HPDE6-E6E7 (cell line): Measurements from ENCODE around the gene PYGO2.
"Not testable (repeated sequence)": the region's sequence is repeated elsewhere in the genome, so short reads cannot be mapped to it uniquely, and the experiment has no call there.

Experiments
- DNase-seq: peaks from one replicate; pipeline ENCODE4 v3.0.0; 2011; ENCODE audit warnings: missing footprints; ENCODE audit errors: extremely low spot score

PYGO2 gene

DNA sequence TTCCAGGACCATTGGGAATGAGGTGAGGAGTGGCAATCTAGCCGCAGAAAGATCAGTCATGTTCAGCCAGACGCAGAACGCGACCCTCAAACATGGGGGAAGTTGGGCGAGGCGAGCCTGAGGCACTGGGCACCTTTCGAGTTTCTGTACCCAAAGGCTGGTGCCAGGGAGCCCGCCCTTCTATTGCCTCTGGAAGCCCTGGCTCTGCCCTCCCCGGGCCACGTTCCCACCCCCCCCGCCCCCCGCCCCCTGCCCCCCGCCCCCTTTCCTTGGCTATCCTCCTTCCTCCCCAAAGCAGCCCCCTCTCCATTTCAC lies 38.8 kb upstream of the PYGO2 start:
- no peak for DNase-seq

DNA sequence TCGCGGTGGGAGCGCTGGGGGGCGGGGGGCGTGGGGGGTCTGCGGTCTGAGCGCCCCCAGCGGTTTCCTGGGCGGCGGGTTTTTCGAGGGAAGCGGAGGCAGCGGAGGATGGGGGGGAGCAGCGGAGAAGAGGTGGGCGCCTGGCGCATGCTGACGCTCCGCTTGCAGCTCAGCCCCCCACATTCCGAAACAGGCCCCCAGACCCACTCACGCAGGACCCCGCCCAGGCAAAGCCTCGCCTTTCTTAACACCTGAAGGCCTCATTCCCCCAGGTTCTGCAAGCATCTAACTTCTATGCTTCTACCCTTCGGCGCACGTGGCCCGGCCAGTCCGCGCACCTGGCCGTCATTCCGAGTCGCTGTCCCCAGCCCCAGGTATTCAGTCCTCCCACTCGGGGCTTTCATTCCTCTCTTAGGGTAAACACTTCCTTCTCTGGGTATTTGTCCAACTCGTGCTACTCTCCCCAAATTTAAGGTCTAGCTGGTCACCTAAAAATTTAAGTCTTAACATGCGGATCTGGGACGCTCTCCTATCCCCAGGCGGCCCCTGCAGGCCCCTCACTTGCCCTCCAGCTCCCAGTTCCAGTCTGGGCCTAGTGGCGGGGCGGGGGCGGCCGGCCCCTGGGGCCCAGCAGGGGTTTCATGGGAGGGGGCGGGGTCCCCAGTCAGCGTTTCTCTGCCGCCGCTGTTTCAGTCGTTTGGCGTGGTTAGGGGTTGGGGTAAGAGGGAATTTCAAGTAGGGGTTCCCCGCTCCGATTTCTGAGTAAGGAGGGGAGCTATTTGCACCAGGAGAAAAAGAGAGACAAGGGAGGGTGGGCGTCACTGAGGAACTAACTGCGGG lies 38.2 kb upstream of the PYGO2 start:
- no peak for DNase-seq

DNA sequence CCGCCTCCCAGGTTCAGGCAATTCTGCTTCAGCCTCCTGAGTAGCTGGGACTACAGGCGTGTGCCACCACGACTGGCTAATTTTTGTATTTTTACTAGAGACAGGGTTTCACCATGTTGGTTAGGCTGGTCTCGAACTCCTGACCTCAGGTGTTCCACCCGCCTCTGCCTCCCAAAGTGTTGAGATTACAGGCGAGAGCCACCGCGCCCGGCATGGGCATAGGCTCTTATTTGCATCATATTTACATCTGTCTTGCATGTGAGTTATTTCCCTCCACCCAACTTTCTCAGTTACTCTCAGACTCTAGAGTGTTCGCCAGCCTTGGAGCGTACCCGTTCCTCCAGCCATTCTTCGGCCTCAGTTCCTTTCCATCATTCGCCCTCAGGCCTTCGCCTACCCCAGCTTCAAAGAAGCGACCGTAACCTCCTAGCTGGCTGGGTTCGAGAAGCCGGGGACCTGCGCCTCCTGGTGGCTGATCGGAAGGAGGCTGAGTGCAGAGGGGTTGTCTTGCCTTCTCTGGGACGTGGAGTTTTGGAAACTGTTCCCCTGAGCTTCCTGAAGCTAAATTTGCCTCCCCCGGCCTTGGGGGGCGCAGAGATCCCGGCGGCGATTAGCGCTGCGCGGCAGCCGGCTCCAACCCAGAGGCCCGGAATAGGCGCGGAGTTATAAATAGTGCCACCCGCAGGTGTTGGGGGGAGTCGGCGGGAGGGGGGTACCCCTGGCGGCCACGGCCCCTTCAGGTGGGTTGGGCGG lies 37.4 kb upstream of the PYGO2 start:
- no peak for DNase-seq

DNA sequence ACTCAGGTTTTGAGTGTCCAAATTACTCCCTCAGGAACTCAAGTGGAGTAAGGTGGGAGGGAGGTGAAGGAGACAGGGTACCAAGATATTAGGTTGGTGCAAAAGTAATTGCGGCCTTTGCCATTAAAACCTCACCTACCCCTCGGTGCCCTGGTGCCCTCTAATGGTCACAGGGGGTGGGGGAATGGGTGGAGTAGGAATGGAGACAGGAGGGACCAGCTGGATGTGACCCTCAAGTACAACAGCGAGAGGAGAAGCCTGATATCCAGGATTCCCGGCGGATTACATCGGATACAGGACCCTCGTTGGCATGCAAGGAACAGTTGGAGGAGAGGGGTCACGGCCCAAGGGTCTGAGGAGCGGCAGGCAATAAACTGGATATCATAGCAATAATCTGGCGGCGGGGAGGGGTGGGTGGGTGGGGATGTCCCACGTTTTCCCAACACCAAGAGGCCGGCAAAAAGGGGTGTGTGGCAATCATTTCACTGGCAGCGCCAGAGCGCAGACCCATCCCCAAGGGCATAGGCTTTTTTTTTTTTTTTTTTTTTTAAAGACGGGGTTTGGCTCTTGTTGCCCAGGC lies 36.7 kb upstream of the PYGO2 start:
- DNase-seq, result no peak

DNA sequence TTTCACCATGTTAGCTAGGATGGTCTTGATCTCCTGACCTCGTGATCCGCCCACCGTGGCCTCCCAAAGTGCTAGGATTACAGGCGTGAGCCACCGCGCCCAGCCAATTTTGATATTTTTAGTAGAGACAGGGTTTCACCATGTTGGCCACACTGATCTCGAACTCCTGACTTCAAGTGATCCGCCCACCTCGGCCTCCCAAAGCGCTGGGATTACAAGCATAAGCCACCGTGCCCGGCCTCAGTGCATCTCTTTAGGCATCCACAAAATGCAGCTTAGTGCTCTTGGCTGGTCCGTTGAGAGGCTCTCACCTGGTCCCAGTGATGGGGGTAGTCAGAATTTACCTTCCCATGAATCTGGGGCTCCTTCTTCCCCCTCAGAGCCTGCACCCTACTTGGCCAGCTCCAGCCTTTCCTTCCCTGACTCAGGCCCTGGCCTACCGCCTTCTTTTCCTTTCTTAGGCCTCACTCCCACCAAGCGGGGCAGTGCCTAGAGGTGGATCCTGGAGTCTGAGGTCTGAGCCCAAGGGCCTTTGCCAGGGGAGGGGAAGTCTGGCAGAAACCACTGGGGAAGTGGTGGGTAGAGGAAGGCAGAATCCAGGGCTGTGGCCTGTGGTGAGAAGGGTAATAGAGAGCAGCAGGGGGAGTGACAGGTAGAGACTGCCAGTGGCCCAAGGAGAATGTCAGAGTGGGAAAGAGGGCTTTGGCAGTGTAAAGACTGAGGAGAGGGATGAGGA lies 35.6 kb upstream of the PYGO2 start:
- DNase-seq, result no peak

DNA sequence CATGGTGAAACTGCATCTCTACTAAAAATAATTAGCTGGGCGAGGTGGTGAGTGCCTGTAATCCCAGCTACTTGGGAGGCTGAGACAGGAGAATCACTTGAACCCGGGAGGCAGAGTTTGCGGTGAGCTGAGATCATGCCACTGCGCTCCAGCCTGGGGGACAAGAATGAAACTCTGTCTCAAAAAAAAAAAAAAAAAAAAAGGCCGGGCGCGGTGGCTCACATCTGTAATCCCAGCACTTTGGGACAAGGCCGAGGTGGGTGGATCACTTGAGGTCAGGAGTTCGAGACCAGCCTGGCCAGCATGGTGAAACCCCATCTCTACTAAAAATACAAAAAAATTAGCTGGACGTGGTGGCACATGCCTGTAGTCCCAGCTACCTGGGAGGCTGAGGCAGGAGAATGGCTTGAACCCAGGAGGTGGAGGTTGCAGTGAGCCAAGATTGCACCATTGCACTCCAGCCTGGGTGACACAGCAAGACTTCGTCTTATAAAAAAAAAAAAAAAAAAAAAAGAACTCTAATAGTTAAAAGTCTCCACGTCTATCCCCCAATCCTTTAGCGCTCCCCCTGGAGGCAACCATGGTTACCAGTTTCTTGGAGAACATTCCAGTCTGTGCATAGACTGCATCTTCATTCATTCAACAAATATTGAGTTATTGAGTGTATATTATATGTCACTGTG lies 33.9 kb upstream of the PYGO2 start:
- DNase-seq, result not testable (repeated sequence)

DNA sequence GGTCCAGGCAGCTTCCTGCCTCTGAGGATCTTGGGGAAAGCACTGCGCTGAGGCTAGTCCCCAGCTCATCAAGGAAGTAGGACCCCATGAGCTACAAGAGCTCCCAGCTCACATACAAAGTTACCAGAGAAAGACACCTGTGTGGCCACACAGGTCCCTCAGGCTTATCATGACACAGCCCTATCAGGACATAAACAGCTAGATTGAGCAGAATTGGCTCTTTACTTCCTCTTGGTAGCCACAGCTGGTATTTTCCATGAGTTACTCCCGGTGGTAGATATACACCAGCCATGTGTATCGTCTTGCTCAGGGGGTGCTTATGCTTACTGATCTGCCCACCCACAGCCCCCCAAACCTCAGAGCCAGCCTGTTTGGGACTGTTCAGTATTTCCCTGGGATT lies 33.0 kb upstream of the PYGO2 start:
- DNase-seq, result no peak

DNA sequence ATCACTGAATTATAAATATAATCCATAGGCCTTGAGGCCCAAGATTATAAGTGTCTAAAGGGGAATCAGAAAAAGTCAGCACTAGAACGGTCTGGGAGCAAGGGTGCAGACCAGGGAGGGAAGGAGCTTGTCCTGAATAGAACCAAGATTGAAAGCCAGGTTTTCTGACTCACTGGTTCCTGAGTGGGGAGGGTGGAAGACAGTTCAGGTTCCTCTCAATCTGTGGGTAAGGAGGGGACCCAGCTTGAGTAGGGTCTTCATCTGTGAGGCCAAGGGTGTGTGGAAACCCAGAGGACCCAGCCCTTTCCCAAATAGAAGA lies 32.6 kb upstream of the PYGO2 start:
- DNase-seq, result no peak

DNA sequence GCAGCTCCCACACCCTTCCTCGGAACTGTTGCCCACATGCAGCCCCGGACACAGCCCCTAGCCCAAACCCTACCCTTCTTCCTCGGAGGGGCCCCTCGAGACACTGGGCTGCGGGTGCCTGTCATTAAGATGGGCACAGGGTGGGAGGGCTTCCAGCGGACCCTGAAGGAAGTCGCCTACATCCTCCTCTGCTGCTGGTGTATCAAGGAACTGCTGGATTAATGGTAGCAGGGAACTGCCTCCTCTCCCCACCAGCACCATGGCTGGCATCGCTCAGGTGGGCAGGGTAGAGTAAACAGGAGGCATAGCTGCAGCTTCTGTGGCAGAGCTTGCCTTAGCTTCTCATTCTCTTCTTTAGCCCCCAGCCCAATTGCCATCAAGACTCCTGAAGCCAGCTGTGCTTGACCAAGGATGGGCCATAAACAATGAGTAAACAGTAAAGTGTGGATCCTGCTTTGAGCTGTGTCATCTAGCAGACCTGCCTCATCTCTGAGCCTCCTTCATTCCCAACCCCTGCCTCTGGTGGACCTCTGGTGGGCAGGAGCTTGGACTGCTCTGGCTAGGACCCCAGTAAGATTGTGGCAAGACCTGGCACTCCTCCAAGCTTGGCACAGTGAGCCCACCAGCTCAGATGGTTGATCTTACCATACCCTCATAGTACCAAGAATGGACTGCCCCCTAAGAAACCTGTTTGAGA lies 32.1 kb upstream of the PYGO2 start, which contains the start of gene LENEP:
Gene LENEP, plus strand, starts transcription at position 15 of the 697 bp plus-strand sequence. Its CDS starts 22 bp downstream, at position 37.
- DNase-seq, result no peak

DNA sequence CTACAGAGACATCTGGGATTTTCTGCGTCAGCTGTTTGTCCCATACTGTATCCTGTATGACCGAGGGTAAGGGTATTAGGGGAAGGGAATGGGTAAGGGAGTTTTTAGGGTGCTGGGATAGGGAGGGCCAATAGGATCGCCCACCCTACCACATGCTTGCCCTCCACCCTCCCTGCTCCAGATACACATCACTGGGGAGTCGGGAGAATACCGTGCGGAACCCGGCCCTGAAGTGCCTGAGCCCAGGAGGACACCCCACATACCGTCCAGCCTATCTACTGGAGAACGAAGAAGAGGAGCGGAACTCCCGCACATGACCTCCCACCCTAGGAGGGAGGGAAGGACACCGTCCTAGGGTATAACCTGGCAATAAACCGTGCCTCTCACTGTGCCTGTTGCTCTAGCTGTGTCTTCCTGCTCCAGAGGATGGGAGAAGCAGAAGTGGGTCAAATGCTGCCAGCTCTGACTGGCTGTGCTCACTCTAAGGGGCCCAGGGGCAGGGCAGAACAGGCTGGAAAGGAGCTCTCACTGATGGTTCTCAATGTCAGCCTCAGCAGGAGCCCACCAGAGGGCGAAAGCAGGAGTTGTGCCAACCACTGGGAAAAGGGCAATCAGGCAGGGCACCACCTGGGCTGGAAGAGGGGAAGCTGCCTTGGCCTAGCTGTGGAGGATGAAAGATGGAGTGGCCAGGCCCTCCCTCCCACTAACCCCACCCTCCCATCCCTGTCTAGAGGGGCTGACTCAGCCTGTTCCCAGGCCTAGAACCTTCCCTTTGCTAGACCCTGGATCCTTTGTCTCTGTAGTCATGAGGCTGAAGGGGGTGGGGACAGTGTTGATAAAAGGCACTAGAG lies 31.4 kb upstream of the PYGO2 start:
- no peak for DNase-seq

DNA sequence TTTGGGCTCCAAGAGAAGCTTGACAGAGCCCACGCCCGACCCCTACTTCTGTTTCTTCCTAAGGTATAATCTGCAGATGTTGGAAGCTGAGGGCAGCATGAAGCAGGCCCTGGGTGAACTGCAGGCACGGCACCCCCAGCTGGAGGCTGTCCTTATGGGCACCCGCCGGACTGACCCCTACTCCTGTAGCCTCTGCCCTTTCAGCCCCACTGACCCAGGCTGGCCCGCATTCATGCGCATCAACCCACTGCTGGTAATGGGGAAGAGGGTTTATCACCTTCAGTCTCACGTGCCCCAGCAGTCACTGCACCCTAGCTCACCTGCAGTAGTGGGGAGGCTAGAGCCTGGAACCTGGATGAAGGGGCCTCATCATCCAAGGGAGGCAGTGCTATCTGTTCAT lies 28.7 kb upstream of the PYGO2 start:
- no peak for DNase-seq

DNA sequence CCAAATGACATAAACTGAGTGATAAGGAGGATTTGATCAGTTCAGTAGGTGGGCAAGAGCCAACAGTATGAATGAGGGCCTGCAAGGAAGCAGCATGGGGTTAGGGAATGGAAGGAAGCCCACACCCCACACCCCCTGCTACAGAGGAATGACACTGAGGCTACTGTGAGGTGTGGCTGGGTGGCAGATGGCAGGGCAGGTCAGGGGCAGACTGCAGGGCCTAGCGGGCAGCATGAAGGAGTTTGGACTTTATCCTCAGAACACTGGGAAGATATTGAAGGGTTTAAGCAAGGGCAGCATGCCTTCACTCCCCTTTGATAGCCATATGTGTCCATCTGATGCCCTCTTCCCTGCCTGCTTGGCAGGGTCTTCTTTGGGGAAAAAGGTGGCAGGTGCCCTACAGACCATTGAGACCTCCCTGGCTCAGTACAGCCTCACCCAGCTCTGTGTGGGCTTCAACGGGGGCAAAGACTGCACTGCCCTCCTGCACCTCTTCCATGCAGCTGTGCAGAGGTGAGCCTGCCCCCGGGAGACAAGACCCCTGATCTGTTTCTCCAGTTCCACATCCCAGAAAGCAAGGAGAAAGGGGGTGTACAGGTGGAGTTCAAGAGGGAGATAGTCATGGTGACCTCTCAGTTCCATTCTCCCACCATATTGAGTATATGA lies 27.7 kb upstream of the PYGO2 start:
- DNase-seq, result no peak

DNA sequence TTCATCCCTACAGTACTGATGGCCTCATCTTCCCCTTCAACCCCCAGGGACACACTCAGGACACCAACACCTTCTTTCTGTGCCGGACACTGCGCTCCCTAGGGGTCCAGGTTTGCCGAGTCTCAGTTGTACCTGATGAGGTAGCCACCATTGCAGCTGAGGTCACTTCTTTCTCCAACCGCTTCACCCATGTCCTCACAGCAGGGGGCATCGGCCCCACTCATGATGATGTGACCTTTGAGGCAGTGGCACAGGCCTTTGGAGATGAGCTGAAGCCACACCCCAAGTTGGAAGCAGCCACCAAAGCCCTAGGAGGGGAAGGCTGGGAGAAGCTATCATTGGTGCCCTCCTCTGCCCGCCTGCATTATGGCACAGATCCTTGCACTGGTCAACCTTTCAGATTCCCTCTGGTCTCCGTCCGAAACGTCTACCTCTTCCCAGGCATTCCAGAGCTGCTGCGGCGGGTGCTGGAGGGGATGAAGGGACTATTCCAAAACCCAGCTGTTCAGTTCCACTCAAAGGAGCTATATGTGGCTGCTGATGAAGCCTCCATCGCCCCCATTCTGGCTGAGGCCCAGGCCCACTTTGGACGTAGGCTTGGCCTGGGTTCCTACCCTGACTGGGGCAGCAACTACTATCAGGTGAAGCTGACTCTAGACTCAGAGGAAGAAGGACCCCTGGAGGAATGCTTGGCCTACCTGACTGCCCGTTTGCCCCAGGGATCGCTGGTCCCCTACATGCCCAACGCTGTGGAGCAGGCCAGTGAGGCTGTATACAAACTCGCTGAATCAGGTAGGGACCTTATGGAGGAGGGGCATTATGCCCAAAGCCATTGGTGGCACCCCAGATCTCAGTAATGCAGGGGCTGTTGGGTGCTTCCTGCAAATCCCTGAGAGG lies 26.7 kb upstream of the PYGO2 start:
- DNase-seq, result no peak

DNA sequence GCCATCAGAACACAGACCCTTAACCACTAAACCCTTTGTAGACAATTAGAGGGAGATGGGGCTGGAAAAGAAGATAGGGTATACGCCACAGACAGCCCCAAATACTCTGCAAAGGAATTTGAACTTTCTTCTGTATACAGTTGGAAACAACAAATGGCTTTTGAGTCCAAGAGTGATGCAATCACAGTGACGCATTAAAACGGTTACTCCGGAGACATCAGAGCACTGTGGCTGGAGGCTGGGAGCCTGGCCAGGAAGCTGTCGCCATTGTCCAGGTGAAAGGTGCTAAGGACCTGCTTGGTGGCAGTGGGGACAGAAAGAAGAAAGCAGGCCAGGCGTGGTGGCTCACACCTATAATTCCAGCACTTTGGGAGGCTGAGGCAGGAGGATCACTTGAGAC lies 25.7 kb upstream of the PYGO2 start:
- no peak for DNase-seq

DNA sequence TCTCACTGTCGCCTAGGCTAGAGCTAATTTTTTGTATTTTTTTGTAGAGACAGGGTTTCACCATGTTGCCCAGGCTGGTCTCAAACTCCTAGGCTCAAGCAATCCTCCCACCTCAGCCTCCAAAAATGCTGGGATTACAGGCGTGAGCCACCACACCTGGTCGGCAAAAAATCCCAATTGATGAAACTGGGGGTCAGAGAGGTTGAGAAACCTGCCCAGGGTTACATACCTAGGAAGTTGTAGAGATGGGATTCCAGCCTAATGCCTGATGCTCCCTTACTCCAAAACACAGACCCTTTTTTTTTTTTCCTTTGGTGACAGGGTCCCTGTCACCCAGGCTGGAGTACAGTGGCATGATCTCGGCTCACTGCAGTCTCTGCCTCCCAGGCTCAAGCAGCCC lies 25.2 kb upstream of the PYGO2 start:
- DNase-seq, result not testable (repeated sequence)

DNA sequence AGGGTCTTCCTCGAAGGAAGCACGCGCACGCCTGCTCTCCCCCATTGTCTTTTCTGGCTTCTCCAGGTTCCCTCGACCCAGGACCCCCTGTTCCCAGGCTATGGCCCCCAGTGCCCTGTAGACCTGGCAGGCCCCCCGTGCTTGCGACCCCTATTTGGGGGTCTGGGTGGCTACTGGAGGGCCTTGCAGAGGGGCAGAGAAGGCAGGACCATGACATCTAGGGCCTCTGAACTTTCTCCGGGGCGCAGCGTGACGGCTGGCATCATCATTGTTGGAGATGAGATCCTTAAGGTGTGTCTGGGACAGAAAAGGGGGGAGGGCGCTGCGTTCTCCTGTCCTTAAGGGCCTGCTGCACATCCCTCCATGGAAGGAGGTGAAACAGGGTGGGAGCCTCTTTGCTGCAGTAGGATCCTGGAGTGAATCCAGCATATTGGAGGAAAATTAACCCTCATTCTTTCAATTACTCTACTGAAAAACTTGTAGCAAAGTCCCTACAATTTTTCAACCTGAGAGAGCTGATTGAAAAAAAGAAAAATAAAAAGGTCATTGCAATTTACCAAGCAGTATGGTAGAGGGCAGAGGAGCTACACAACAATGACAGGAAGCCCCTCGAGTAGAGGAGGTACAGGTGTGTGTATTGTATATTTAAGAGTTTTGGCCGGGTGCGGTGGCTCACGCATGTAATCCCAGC lies 22.3 kb upstream of the PYGO2 start:
- DNase-seq, result no peak

DNA sequence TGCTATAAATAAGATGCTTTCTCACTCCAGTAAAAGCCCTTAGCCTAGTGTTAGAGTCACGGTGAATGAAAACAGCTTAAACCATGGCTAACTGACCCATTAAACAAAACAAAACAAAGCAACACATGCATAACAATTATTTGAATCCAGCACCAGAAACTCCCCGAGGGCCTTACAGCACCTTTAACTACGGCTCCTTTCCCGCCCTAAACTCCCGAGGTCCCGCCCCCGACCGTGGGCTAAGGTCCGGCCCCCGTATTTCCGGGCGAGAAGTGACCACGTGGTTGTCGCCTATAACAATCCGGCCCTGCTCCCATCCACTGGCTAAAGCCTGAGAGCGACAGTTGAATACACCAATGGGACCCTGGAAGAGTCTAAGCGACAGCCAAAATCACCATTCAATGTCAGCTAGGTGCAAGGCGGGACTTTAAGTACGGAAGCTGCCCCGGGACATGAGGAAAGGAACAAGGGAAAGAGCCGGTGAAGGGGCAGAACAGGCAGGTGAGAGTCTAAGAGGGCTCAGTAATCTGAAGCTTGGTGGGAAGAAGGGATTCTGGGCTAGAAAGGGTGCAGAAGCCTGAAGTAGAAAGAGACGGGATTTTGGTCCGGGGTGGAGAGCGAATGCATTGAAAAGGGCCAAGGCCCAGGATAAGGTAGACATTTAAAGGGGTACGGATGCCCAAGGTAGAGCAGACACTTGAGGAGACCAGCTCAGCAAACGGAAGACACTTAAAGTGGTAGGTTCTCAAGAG lies 21.5 kb upstream of the PYGO2 start, which contains the start of gene FLAD1:
Gene FLAD1, plus strand, starts transcription at position 448 of the 752 bp plus-strand sequence. CDS start 351 bp downstream, outside the sequence.
- DNase-seq, result peak; percentile 100
